HG03280 (cell line): ENCODE results near the gene TJP2.

Experiments
- ATAC-seq: cut with Tn5 transposase; IDR thresholded peaks from one replicate; pipeline ENCODE4 v1.9.1; 2021; ENCODE audit warnings: mild to moderate bottlenecking, moderate library complexity; ENCODE audit not compliant: unreplicated experiment

The TJP2 gene

DNA sequence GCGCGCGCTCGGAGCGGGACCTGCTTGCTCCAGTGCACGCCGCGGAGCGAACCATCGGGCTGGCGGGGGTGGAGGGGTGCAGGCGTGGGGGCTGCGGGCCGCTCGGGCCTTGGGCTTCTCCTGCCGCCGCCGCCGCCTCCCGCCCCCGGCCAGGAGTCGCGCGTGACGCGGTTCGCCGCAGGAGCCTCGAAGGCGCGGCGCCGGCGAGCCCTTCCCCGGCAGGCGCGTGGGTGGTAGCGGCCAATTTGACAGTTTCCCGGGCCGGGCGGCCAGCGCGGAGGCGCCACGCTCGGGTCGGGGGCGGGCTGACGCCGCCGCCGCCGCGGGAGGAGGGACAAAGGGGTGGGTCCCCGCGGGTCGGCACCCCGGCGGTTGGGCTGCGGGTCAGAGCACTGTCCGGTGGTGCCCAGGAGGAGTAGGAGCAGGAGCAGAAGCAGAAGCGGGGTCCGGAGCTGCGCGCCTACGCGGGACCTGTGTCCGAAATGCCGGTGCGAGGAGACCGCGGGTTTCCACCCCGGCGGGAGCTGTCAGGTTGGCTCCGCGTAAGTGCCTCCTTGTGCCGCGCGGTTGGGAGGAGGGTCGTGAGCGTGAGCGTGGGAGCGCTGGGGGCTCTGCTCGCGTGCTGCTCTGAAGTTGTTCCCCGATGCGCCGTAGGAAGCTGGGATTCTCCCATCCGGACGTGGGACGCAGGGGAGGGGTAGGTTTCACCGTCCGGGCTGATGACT, at the start of gene TJP2:
Gene TJP2 (plus strand): TSS at position 387 of the 725 bp plus-strand sequence. CDS start 96 bp downstream, at position 483.
- peak; percentile 49 for ATAC-seq

GRCh38 chr9:69130456-69131441, 43.3 kb upstream of the TJP2 start:
- no peak for ATAC-seq

GRCh38 chr9:69131682-69132081, 42.4 kb upstream of the TJP2 start:
- no peak for ATAC-seq

- ATAC-seq: no peak
Observed at GRCh38 chr9:69132361-69132760, 41.7 kb upstream of the TJP2 start.

GRCh38 chr9:69134412-69134811, 39.7 kb upstream of the TJP2 start:
- ATAC-seq: no peak

DNA sequence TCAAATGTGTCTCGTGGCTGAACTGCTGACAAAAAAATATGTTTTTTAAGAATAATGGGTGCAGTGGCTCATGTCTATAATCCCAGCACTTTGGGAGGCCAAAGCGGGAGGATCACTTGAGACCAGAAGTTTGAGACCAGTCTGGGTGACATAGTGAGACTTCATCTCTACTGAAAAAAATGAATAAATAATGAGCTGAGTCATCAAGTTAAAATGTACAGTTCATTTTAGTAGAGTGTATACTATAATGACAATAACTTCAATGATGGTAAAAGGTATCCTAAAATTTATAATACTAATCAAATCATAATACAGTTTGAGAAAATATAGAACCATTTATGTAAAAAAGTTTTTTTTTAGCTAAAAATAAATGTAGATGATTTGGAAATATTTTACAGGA, 37.9 kb upstream of the TJP2 start:
- no peak for ATAC-seq

GRCh38 chr9:69136779-69137178, 37.3 kb upstream of the TJP2 start:
- ATAC-seq: no peak

DNA sequence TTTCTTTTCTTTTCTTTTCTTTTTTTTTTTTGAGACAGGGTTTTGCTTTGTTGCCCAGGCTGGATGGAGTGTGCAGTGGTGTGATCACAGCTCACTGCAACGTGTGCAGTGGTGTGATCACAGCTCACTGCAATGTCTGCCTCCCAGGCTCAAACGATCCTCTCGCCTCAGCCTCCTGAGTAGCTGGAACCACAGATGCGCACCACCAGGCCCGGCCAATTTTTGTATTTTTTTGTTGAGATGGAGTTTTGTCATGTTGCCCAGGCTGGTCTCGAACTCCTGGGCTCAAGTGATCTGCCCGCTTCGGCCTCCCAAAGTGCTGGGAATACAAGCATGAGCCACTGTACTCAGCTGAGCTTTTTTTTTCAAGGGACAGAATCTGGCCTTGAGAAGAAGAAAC, 36.8 kb upstream of the TJP2 start:
- ATAC-seq: no peak

- no peak for ATAC-seq
Observed at GRCh38 chr9:69139596-69139995, 34.5 kb upstream of the TJP2 start.

DNA sequence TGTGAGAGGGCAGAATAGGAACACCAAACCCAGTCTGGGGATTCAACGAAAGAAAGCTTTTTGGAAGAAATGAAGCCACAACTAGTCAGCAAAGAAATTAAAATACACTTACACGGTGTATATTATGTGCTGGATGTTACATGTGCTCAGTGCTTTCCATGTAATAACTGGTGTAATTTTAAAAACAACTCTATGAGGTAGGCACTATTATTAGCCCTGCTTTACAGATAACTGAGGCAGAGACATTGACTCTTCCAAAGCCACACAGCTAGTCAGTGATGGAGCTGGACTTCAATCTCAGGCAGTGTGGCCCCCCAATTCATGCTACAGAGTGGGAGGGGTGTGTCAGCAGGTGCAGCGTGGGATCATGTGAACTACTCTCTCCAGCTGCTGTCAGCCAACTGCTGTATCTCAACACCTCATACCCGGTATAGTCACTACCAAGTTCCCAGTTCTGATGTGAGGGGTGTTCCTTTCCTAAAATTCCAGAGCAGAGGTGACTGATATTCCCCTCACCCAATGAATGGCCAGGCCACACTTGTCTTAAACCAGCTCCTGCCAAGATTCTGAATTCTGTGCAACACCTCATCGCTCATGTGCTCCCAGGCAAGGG, 33.8 kb upstream of the TJP2 start:
- no peak for ATAC-seq

- no peak for ATAC-seq
Observed at GRCh38 chr9:69141851-69142250, 32.2 kb upstream of the TJP2 start.

DNA sequence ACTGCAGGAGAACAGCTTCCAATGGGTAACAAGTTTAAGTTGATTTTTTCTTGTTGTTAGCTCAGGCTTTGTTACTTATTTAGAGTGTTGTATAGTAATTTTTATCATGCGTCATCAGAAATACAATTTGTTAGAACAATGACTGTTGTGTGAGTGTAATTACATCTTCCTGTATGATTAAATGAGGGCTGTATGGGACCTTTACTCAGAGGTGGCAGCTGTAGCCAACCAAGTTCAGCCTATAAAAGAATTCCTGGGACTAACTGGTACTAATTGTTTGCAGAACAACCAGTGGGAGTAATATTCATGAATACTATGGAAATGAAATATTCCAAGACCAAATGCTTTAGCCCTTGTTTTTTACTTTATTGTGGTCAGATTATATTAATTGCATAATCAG, 30.8 kb upstream of the TJP2 start:
- ATAC-seq: no peak

DNA sequence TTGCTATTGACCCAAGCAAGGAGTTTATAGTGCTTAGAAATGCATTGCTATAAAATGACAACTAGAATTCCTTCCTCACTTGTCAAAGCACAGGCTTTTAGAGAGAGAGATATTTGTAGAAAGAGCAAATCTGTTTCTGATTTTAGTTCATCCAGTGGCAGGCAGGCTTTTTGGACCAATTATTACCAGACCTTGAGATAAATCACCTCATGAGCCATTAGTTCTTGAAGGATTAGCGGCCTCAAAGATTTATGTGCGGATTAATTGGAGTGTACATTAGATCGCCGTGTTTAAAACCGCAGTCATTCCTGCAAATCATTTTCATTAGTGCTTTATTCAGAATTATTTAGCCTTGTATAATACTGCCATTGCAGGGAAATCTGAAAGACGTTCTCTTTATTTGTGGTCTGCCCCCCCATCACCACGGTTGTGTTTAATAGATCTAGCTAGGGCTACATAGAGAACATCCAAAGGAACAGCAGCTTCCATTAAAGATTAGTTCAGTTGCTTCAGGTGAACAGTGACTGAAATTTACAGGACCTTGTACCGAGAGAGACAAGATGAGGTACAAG, 28.8 kb upstream of the TJP2 start:
- no peak for ATAC-seq

GRCh38 chr9:69147041-69147834, 26.8 kb upstream of the TJP2 start:
- no peak for ATAC-seq

DNA sequence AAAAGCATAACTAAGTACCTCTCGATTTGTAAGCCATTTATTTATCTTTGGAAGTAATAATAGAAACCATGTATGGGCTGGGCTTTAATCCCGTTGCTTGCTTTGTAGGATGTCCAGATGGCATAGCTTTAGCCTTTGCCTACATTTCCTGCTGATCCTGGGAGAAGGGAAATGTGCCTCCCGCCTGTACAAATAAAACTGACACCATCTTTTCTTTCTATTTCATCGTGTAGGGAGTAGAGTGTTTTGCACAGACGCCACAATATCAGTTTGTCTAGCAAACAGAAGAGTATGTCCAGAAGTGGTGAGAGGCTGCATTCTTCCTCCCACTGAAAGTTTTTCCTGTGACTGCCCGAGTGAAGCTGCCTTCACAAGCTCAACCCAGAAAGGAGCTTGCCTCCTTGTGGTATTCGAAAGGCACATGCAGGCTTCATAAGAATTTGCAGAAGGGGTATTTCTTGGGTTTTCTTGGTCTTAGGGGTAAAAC, 24.7 kb upstream of the TJP2 start:
- no peak for ATAC-seq

GRCh38 chr9:69151506-69151905, 22.6 kb upstream of the TJP2 start:
- ATAC-seq: no peak

DNA sequence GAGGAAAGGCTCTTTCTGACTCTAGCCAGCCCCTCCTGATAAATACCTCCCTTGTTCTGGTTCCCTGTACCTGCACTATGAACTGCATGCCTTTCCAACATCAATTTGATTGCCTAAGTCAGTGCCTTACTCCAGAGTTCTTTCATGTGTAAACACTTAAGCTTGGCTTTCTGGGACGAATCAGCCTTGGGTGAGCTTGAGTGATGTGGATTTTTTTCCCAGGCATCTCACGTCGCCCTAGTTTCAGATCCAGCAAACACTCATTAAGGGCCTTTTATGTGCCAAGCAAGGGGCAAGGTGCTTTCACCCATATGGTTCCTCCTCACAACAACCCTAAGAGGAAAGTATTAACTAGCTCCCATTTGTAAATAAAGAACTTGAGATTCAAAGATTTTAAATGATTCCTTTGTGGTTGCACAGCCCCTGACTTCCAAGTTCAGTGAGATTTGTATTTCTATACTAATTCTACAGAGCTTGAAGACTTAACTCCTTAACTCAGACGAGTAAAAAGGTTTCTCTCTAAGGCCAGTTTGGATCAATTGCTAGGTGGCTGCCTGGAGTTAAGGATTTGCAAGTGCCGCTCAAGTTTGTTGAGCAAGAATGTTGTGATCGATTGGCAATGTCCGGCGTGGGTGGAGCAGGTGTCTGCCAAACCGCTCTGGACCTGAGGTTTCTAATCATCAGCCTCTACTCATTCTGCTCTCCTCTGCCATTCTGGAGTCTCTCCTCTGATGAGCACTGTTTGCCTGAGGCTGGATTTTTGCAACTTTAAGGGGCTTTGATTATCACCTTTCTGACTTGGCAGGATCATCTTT, 20.2 kb upstream of the TJP2 start:
- no peak for ATAC-seq

DNA sequence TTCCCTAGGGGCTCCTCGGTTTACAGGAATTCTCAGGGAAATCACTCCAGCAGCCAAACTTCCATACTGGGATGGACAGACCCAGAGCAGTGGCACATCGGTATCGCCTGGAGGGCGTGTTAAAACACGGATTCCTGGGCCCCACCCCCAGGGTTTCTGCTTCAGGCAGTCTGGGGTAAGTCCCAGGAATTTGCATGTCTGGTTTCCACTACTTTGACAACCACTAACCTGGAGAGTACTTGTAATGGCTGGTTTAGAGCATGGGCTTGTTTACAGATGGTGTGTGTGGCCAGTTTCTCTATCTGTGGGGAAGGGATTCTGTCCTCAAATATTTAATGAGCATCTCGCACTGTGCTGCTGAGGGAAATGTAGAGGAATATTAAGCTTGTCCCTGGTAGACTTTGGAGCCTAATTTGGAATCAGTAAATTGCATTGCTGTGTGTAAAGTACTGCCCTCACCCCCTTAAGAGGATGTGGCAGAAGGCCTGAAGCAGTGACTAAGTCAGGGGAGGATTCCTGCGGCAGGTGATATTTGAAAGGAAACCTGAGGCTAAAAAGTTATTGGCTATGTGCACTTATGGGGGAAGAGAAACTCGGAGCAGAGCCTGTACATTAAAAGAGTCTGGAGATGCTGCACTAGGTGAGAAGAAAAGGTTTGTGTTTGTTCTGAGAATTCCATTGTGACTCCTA, 18.6 kb upstream of the TJP2 start:
- ATAC-seq: peak; percentile 97
